ENCODE measurements around the gene C6orf15. TPM values are rescaled to one million over a fixed set of nuclear protein-coding genes. Genes with fewer than 3 reads are reported as not detected.

Gene C6orf15
- total RNA-seq: not detected
- polyA plus RNA-seq: not detected
- total RNA-seq: not detected

DNA sequence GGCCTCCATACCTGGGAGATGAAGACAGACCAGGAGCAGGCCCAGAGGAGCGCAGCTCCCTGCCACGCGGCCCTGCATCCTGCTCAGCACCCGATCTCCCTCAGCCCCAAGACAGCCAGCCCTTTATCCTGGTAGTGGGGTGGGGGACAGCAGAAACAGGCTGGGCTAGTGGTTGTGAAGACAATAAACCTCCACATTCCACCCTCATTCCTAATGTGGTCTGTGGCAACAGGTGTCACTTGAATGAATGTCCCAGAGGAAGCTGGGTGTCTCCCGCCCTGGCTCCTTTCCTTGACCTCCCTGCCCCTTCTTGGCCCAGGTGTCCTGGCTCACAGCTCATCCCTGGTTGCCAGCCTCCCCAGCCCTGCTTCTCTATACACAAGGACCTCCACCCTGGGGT, at the start of gene C6orf15:
C6orf15 (minus strand) TSS at position 98 of the 400 bp plus-strand sequence; CDS start at position 78, 20 bp downstream.
- Mint-ChIP-seq H3K4me1 (peaks cover 0 to 22% (median 5%) of the 10 kb centered on the region in 7 donors), H3K27me3 (peaks cover 0 to 20% (median 9%) of the 10 kb centered on the region in 5 donors), H3K9me3 (no peaks in the 10 kb centered on the region), H3K4me3 (no peak within 1 kb of the TSS), H3K27ac (peak within 1 kb of the TSS in 2 of 9 donors; percentile 11 to 60), H3K36me3 (no peaks in the 10 kb centered on the region)
- no peak for DNase-seq
- Histone ChIP-seq H3K27ac (ENCODE audit: low read depth, low read length) (no peak within 1 kb of the TSS), H3K4me3 (ENCODE audit: low read length) (no peak within 1 kb of the TSS), H3K4me1 (ENCODE audit: control insufficient read depth in 2 of 2, insufficient read depth in 2 of 2, low read length in 2 of 2) (no peaks in the 10 kb centered on the region), H3K27me3 (ENCODE audit: control insufficient read depth in 2 of 2, insufficient read depth in 2 of 2, low read length in 2 of 2) (no peaks in the 10 kb centered on the region), H3K36me3 (ENCODE audit: control insufficient read depth in 2 of 3, insufficient read depth in 3 of 3, low read length in 3 of 3) (no peaks in the 10 kb centered on the region), H3K9me3 (ENCODE audit: control insufficient read depth in 2 of 3, low read length in 3 of 3) (no peaks in the 10 kb centered on the region)
- no peak for ATAC-seq
- intact Hi-C loops (cut with micrococcal nuclease): no loop called here
- POLR2A ChIA-PET: no interaction called here
- CTCF ChIA-PET: interaction anchor here (1.1 kb wide), 1 partner anchor 55 kb away, joined by 5 read pairs; no protein-coding TSS in a partner anchor

DNA sequence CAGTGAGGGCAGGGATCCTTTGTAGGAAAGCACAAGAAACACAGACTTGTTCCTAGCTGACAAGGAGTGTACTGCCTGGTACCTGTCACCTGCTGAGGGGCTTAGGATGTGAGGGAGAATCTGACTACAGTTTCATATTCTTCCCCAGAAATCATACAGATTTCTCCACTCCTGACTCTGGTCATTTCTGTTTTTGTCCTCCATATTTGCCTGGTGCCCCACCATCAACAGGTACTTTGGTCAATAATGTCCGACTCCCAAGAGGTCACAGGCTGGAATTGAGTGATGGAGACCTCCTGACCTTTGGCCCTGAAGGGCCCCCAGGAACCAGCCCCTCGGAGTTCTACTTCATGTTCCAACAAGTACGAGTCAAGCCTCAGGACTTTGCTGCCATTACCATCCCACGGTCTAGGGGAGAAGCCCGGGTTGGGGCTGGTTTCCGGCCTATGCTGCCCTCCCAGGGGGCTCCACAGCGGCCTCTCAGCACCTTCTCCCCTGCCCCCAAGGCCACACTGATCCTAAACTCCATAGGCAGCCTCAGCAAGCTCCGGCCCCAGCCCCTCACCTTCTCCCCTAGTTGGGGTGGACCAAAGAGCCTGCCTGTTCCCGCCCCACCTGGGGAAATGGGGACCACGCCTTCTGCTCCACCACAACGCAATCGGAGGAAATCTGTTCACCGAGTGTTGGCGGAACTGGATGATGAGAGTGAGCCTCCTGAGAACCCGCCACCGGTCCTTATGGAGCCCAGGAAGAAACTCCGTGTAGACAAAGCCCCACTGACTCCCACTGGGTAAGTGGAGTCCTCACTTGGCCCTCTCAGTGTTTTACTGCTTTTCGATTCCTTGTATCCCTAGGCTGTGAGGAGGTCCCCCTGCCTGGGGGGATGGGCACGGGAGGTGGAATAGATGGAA, 49.1 kb upstream of the C6orf15 start:
- Histone ChIP-seq H3K27ac (ENCODE audit: low read depth, low read length) (no peak overlapping the region), H3K27me3 (ENCODE audit: control insufficient read depth in 2 of 2, insufficient read depth in 2 of 2, low read length in 2 of 2) (no peaks in the 10 kb centered on the region), H3K36me3 (ENCODE audit: control insufficient read depth in 2 of 3, insufficient read depth in 3 of 3, low read length in 3 of 3) (peaks cover 0 to 5% (median 0%) of the 10 kb centered on the region in 3 experiments), H3K9me3 (ENCODE audit: control insufficient read depth in 2 of 3, low read length in 3 of 3) (no peaks in the 10 kb centered on the region), H3K4me1 (ENCODE audit: control insufficient read depth in 2 of 2, insufficient read depth in 2 of 2, low read length in 2 of 2) (peaks cover 12 to 18% of the 10 kb centered on the region in 2 donors), H3K4me3 (ENCODE audit: low read length) (no peak overlapping the region)
- H3K27me3 Mint-ChIP-seq: peaks cover 0 to 2% (median 0%) of the 10 kb centered on the region in 5 donors
- H3K27ac Mint-ChIP-seq: no peak overlapping the region
- peak overlapping the region in 2 of 10 donors; percentile 20 to 52 for H3K4me3 Mint-ChIP-seq
- ChIA-PET CTCF (interaction anchor here (2.7 kb wide), 1 partner anchor 205 kb away, joined by 6 read pairs; no protein-coding TSS in a partner anchor), POLR2A (interaction anchor here (0.6 to 1.2 kb wide), 2 partner anchors 13 to 196 kb away, joined by 3 read pairs; no protein-coding TSS in a partner anchor)
- no peak for DNase-seq
- intact Hi-C loops (cut with micrococcal nuclease): no loop called here
- no peaks in the 10 kb centered on the region for H3K9me3 Mint-ChIP-seq
- peaks cover 16 to 65% (median 29%) of the 10 kb centered on the region in 7 donors for H3K4me1 Mint-ChIP-seq
- H3K36me3 Mint-ChIP-seq: peaks cover 0 to 10% (median 0%) of the 10 kb centered on the region in 5 donors
- no peak for ATAC-seq

DNA sequence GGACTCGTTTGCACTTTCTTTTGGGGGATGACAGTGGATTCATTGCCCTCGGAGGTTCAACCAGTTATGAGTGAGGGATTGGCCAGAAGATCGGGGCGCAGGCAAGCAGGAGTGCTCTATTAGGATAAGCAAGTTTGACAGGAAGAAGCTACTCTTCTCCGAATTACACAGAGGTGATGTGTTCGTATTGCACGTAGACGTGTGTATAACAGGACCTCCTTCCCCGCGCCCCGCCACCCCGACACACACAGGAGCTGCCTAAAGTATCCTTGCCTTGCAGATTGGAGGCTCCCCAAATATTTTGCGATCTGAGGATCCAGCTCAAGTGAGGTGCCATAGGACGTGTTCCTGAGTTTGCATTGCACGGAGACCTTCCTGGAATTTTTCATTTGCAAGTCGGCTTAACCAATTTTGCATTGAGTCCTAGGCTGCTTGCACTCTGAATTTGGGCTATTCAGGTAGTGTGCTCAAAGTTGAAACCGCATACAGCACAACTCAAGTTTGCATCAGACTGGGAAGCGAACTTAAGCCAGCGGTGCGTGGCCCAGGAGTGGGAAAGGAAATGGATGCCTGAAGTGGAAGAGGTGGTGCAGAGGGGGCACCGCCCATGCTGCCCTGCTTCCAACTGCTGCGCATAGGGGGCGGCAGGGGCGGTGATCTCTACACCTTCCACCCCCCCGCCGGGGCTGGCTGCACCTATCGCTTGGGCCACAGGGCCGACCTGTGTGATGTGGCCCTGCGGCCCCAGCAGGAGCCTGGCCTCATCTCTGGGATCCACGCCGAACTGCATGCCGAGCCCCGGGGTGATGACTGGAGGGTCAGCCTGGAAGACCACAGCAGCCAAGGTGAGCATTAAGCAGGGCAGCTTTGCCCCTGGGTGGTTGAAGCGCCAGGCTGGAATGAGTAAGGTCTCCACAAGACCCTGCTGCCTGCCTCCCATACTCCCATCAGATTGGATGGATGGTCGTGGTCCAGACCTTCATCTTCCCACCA, 46.8 kb upstream of the C6orf15 start:
- peaks cover 4 to 11% (median 8%) of the 10 kb centered on the region in 5 donors for H3K36me3 Mint-ChIP-seq
- H3K4me3 Mint-ChIP-seq: peak overlapping the region; percentile 82 to 97 (median 91)
- Histone ChIP-seq H3K4me3 (ENCODE audit: low read length) (peak overlapping the region; percentile 82), H3K27ac (ENCODE audit: low read depth, low read length) (peak overlapping the region; percentile 82), H3K27me3 (ENCODE audit: control insufficient read depth in 2 of 2, insufficient read depth in 2 of 2, low read length in 2 of 2) (no peaks in the 10 kb centered on the region), H3K9me3 (ENCODE audit: control insufficient read depth in 2 of 3, low read length in 3 of 3) (no peaks in the 10 kb centered on the region), H3K36me3 (ENCODE audit: control insufficient read depth in 2 of 3, insufficient read depth in 3 of 3, low read length in 3 of 3) (peaks cover 0 to 13% (median 0%) of the 10 kb centered on the region in 3 experiments), H3K4me1 (ENCODE audit: control insufficient read depth in 2 of 2, insufficient read depth in 2 of 2, low read length in 2 of 2) (peaks cover 12 to 18% of the 10 kb centered on the region in 2 donors)
- DNase-seq (peak in 4 of 9 donors; percentile 19 to 38 (median 30)), ATAC-seq (no peak)
- peak overlapping the region; percentile 62 to 96 (median 85) for H3K27ac Mint-ChIP-seq
- no peaks in the 10 kb centered on the region for H3K9me3 Mint-ChIP-seq
- CTCF ChIA-PET: interaction anchor here (0.6 to 2.7 kb wide), 3 partner anchors 33 to 584 kb away, joined by 5 to 6 read pairs (median 5); no protein-coding TSS in a partner anchor
- peaks cover 0 to 2% (median 0%) of the 10 kb centered on the region in 5 donors for H3K27me3 Mint-ChIP-seq
- POLR2A ChIA-PET: interaction anchor here (0.6 to 3.9 kb wide), 7 partner anchors 10 to 284 kb away, joined by 3 to 26 read pairs (median 6); no protein-coding TSS in a partner anchor
- H3K4me1 Mint-ChIP-seq: peaks cover 21 to 65% (median 29%) of the 10 kb centered on the region in 7 donors
- intact Hi-C loops (cut with micrococcal nuclease): loop anchor here (1.0 to 5.0 kb wide), 15 partner anchors 21 to 1036 kb away; partner anchors contain the start of genes HLA-C (in 2 of the 2), MRPS18B (in 2 of the 2), PPP1R10 (in 2 of the 2) and C6orf136 (in 1 of the 2)

DNA sequence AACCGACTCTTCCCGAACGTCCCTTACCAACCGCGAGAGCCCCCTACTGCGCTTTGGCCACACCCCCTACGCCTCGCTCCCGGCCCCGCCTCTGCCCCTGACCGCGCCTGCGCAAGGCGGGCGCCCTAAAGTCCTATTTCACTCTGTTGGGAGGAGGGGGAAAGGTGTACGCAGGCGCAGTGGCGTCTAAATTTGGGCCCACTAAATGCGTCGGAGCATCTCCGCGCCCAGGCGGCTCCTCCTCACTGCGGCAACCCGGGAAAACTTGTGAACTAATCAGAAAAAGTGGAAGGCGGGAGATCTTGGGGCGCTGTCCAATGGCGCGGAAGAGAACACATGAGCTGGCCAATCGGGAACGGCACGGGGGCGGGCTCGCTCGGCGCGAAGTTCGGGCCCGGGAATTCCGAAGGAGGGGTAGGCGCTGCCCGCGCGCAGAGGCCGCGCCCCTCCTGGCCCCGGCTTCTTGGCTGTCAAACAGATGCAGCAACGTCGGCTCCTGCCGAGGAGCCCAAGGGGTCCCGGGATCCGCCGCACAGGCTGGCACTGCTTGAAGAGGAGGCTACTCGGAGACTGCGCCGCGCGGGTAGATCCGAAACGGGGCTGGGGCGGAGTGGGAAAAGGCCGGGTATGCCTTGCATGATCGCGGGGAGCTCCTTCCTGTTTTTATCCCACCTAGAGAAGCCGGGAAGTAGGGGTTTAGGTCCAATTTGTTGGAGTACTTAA, 45.9 kb upstream of the C6orf15 start, which contains the start of gene TCF19:
TCF19 (plus strand) TSS at position 450 of the 723 bp plus-strand sequence. CDS start 881 bp downstream, outside the sequence.
- no peaks in the 10 kb centered on the region for H3K27me3 ChIP-seq (ENCODE audit: control insufficient read depth in 2 of 2, insufficient read depth in 2 of 2, low read length in 2 of 2)
- intact Hi-C loops (cut with micrococcal nuclease): loop anchor here (1.0 to 5.0 kb wide), 14 partner anchors 21 to 1036 kb away; partner anchors contain the start of genes HLA-C (in 2 of the 2), MRPS18B (in 2 of the 2), PPP1R10 (in 2 of the 2) and C6orf136 (in 1 of the 2)
- H3K27me3 Mint-ChIP-seq: peaks cover 0 to 2% (median 0%) of the 10 kb centered on the region in 5 donors
- no peaks in the 10 kb centered on the region for H3K9me3 Mint-ChIP-seq
- CTCF ChIA-PET: interaction anchor here (0.6 to 2.7 kb wide), 5 partner anchors 34 to 1059 kb away, joined by 4 to 6 read pairs (median 5); no protein-coding TSS in a partner anchor
- H3K4me1 ChIP-seq (ENCODE audit: control insufficient read depth in 2 of 2, insufficient read depth in 2 of 2, low read length in 2 of 2): peaks cover 12 to 18% of the 10 kb centered on the region in 2 donors
- H3K27ac ChIP-seq (ENCODE audit: low read depth, low read length): peak within 1 kb of the TSS; percentile 82
- DNase-seq: peak; percentile 97 to 99 (median 98)
- peaks cover 4 to 11% (median 9%) of the 10 kb centered on the region in 5 donors for H3K36me3 Mint-ChIP-seq
- no peaks in the 10 kb centered on the region for H3K9me3 ChIP-seq (ENCODE audit: control insufficient read depth in 2 of 3, low read length in 3 of 3)
- peak within 1 kb of the TSS; percentile 82 for H3K4me3 ChIP-seq (ENCODE audit: low read length)
- H3K4me1 Mint-ChIP-seq: peaks cover 21 to 56% (median 29%) of the 10 kb centered on the region in 7 donors
- H3K4me3 Mint-ChIP-seq: peak within 1 kb of the TSS; percentile 82 to 97 (median 91)
- POLR2A ChIA-PET: interaction anchor here (0.6 to 3.9 kb wide), 7 partner anchors 11 to 285 kb away, joined by 3 to 26 read pairs (median 6); no protein-coding TSS in a partner anchor
- peak; percentile 96 for ATAC-seq
- H3K27ac Mint-ChIP-seq: peak within 1 kb of the TSS; percentile 62 to 96 (median 89)
- H3K36me3 ChIP-seq (ENCODE audit: control insufficient read depth in 2 of 3, insufficient read depth in 3 of 3, low read length in 3 of 3): peaks cover 0 to 19% (median 0%) of the 10 kb centered on the region in 3 experiments

DNA sequence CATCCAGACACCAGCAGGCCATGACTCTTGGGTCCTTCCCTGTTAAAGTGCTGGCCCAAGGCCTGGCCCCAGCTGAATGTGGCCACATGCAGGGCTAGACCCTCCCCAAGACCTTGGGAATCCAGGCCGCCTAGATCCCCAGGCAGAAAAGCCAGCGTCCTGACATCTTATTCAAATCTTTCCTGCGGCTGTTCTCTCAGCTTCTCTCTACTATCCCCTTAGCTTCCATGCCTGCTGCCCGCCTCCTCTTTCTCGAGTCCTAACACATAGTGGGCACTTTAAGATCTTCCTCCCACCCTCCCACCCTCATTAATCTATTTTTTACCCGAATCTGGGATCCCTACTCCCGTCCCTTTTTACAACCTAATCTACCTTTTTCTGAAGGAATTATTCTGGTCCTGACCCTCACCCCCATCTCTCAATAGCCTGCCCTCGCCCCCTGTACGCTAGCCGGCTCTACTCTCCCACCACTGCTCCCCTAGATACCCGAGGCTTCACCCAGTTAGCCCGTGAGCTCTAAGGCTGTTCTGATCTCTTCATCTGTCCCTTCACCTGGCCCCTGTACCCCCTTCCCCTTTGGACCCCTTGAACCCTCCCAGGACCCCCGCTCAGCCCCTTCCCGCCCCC, 45.3 kb upstream of the C6orf15 start, which contains the start of gene CCHCR1:
CCHCR1 (minus strand) TSS at position 290 of the 627 bp plus-strand sequence; CDS start at position 88, 202 bp downstream.
- Mint-ChIP-seq H3K4me3 (peak within 1 kb of the TSS; percentile 82 to 97 (median 91)), H3K27ac (peak within 1 kb of the TSS; percentile 62 to 96 (median 89)), H3K36me3 (peaks cover 4 to 17% (median 9%) of the 10 kb centered on the region in 5 donors), H3K4me1 (peaks cover 21 to 52% (median 29%) of the 10 kb centered on the region in 7 donors), H3K9me3 (no peaks in the 10 kb centered on the region), H3K27me3 (peaks cover 0 to 2% (median 0%) of the 10 kb centered on the region in 5 donors)
- peak within 1 kb of the TSS; percentile 82 for H3K27ac ChIP-seq (ENCODE audit: low read depth, low read length)
- POLR2A ChIA-PET: interaction anchor here (1.1 to 3.9 kb wide), 5 partner anchors 11 to 209 kb away, joined by 3 to 26 read pairs (median 7); no protein-coding TSS in a partner anchor
- H3K4me1 ChIP-seq (ENCODE audit: control insufficient read depth in 2 of 2, insufficient read depth in 2 of 2, low read length in 2 of 2): peaks cover 12 to 18% of the 10 kb centered on the region in 2 donors
- ATAC-seq (no peak), DNase-seq (no peak)
- H3K9me3 ChIP-seq (ENCODE audit: control insufficient read depth in 2 of 3, low read length in 3 of 3): no peaks in the 10 kb centered on the region
- H3K4me3 ChIP-seq (ENCODE audit: low read length): peak within 1 kb of the TSS; percentile 82
- intact Hi-C loops (cut with micrococcal nuclease): loop anchor here (1.0 to 5.0 kb wide), 14 partner anchors 20 to 1037 kb away; partner anchors contain the start of genes HLA-C (in 2 of the 2), MRPS18B (in 2 of the 2), PPP1R10 (in 2 of the 2) and C6orf136 (in 1 of the 2)
- peaks cover 0 to 17% (median 0%) of the 10 kb centered on the region in 3 experiments for H3K36me3 ChIP-seq (ENCODE audit: control insufficient read depth in 2 of 3, insufficient read depth in 3 of 3, low read length in 3 of 3)
- CTCF ChIA-PET: interaction anchor here (0.7 to 1.8 kb wide), 3 partner anchors 34 to 1058 kb away, joined by 4 to 5 read pairs (median 5); no protein-coding TSS in a partner anchor
- no peaks in the 10 kb centered on the region for H3K27me3 ChIP-seq (ENCODE audit: control insufficient read depth in 2 of 2, insufficient read depth in 2 of 2, low read length in 2 of 2)
